ENCODE results near the gene EIF3K.

GRCh38 chr19:38626401-38626800 is 7.4 kb downstream of the EIF3K start:
- TF ChIP-seq CTCF (IDR thresholded peaks at IDR 0.05; ENCODE audit: control extremely low read depth in 1 of 3, insufficient read depth in 1 of 3, low read depth in 1 of 3, low read length in 3 of 3) (no peak), EP300 (IDR thresholded peaks at IDR 0.05; ENCODE audit: borderline replicate concordance in 1 of 2, low read depth in 2 of 2, low read length in 2 of 2) (no peak), CEBPB (IDR thresholded peaks at IDR 0.05; ENCODE audit: low read depth, low read length) (no peak), POLR2A (IDR thresholded peaks at IDR 0.05; ENCODE audit: control extremely low read depth in 1 of 2, low read depth in 2 of 2, low read length in 2 of 2) (no peak), SP4 (IDR thresholded peaks at IDR 0.05; ENCODE audit: low read length) (no peak), JUN (IDR thresholded peaks at IDR 0.05; ENCODE audit: low read depth, low read length) (no peak), BCL11A (IDR thresholded peaks at IDR 0.05; ENCODE audit: low read depth in 2 of 2, low read length in 2 of 2) (no peak), RFX5 (IDR thresholded peaks at IDR 0.05; ENCODE audit: borderline replicate concordance, low read depth, low read length) (no peak), E2F6 (IDR thresholded peaks at IDR 0.05) (no peak), EZH2 (IDR thresholded peaks at IDR 0.05; ENCODE audit: low read depth, low read length, severe bottlenecking) (no peak), USF2 (IDR thresholded peaks at IDR 0.05; ENCODE audit: low read length) (no peak), TAF1 (IDR thresholded peaks at IDR 0.05; ENCODE audit: low read depth, low read length) (no peak), CREB1 (IDR thresholded peaks at IDR 0.05) (no peak), TAF7 (optimal IDR thresholded peaks at IDR 0.05; ENCODE audit: borderline replicate concordance, low read depth, low read length) (no peak)

All from H1 (cell line).